Activated CD4-positive, alpha-beta T cell treated with anti-CD3 and anti-CD28 coated beads, Interleukin-2, amount 50 U/mL, for 1 hour (primary cell): ENCODE results near the gene RPS6KC1.
A peak's percentile ranks its signal among the peaks of the same experiment; 100 is the strongest.
"Not testable (repeated sequence)": the region's sequence is repeated elsewhere in the genome, so short reads cannot be mapped to it uniquely, and the experiment has no call there.

Source experiments
- DNase-seq: peaks from one replicate; pipeline ENCODE4 v3.0.0-alpha.2; 2020

The RPS6KC1 gene

GRCh38 chr1:213051127-213051880, at the start of gene RPS6KC1:
Gene RPS6KC1, plus strand, starts transcription at chr1:213051241. Its CDS starts 164 bp downstream, at chr1:213051405.
- DNase-seq, result peak; percentile 80

- DNase-seq, result no peak
These were observed 47.8 kb upstream of the RPS6KC1 start for GRCh38 chr1:213003256-213003655.

GRCh38 chr1:213008564-213008963, 42.5 kb upstream of the RPS6KC1 start:
- DNase-seq, result no peak

GRCh38 chr1:213014642-213015041, 36.4 kb upstream of the RPS6KC1 start:
- DNase-seq, result no peak

GRCh38 chr1:213015099-213016050, 35.7 kb upstream of the RPS6KC1 start, which contains the start of gene ANGEL2:
Gene ANGEL2, minus strand, starts transcription at chr1:213015867. Its CDS starts 196 bp downstream, at chr1:213015671.
- peak; percentile 95 for DNase-seq

GRCh38 chr1:213017447-213018273, 33.4 kb upstream of the RPS6KC1 start:
- no peak for DNase-seq

GRCh38 chr1:213019450-213019849, 31.6 kb upstream of the RPS6KC1 start:
- DNase-seq, result no peak

- DNase-seq, result no peak
These were observed 31.0 kb upstream of the RPS6KC1 start for GRCh38 chr1:213020016-213020415.

GRCh38 chr1:213027024-213027423, 24.0 kb upstream of the RPS6KC1 start:
- not testable (repeated sequence) for DNase-seq

GRCh38 chr1:213032651-213033050, 18.4 kb upstream of the RPS6KC1 start:
- DNase-seq, result no peak

GRCh38 chr1:213034713-213035112, 16.3 kb upstream of the RPS6KC1 start:
- no peak for DNase-seq

- DNase-seq, result no peak
These were observed 15.5 kb upstream of the RPS6KC1 start for GRCh38 chr1:213035573-213035972.

GRCh38 chr1:213041443-213041842, 9.6 kb upstream of the RPS6KC1 start:
- no peak for DNase-seq

- DNase-seq, result not testable (repeated sequence)
These were observed 5.5 kb upstream of the RPS6KC1 start for GRCh38 chr1:213045321-213046226.

GRCh38 chr1:213049232-213049631, 1.8 kb upstream of the RPS6KC1 start:
- DNase-seq, result no peak

- no peak for DNase-seq
These were observed 305 bp upstream of the RPS6KC1 start for GRCh38 chr1:213050745-213051126.

GRCh38 chr1:213051881-213052202, 801 bp downstream of the RPS6KC1 start:
- no peak for DNase-seq

GRCh38 chr1:213053455-213053854, 2.4 kb downstream of the RPS6KC1 start:
- no peak for DNase-seq

GRCh38 chr1:213054142-213054541, 3.1 kb downstream of the RPS6KC1 start:
- DNase-seq, result no peak

GRCh38 chr1:213054733-213055591, 3.9 kb downstream of the RPS6KC1 start:
- no peak for DNase-seq

- no peak for DNase-seq
These were observed 4.7 kb downstream of the RPS6KC1 start for GRCh38 chr1:213055767-213056166.
